Fibroblast of the aortic adventitia (primary cell): ENCODE measurements around the gene ZNF385B. TPM values are rescaled to one million over a fixed set of nuclear protein-coding genes. Genes with fewer than 3 reads are reported as not detected.

ENCODE experiments used
- DNase-seq: peaks from one replicate; pipeline ENCODE4 v3.0.0-alpha.2; 2010; ENCODE audit warnings: low read depth
- H3K4me3 ChIP-seq: 2 replicates; pipeline ENCODE4 v1.5.1; 2011; ENCODE audit warnings: low read depth, mild to moderate bottlenecking, control low read depth, low read length, moderate library complexity
- CTCF ChIP-seq: IDR thresholded peaks from 2 replicates; pipeline ENCODE4 v1.5.1; 2011; ENCODE audit warnings: mild to moderate bottlenecking, low read length, control low read depth, inconsistent platforms; ENCODE audit not compliant: insufficient read depth
- total RNA-seq: library from RNA; depleted of rRNA; stranded (reverse); fragments of >200 nt; gene quantifications from 2 replicates; pipeline ENCODE4 v1.2.3, GENCODE V29; 2012; ENCODE audit warnings: low replicate concordance

ZNF385B gene
- total RNA-seq, 1 donor = 4.8 TPM

GRCh38 chr2:179824961-179825360, 36.5 kb downstream of the ZNF385B start:
- TF ChIP-seq CTCF = no peak
- H3K4me3 ChIP-seq = no peak overlapping the region
- no peak for DNase-seq

- H3K4me3 ChIP-seq = no peak overlapping the region
- no peak for TF ChIP-seq CTCF
- no peak for DNase-seq
Measured at GRCh38 chr2:179822540-179822939, 38.9 kb downstream of the ZNF385B start.

GRCh38 chr2:179818546-179818945, 42.9 kb downstream of the ZNF385B start:
- H3K4me3 ChIP-seq = no peak overlapping the region
- TF ChIP-seq CTCF = no peak
- DNase-seq = peak; percentile 23

- no peak overlapping the region for H3K4me3 ChIP-seq
- TF ChIP-seq CTCF = no peak
- peak; percentile 13 for DNase-seq
Measured at GRCh38 chr2:179817181-179817841, 44.1 kb downstream of the ZNF385B start.

GRCh38 chr2:179814050-179814449, 47.4 kb downstream of the ZNF385B start:
- TF ChIP-seq CTCF = no peak
- DNase-seq = no peak
- no peak overlapping the region for H3K4me3 ChIP-seq

- DNase-seq = no peak
- H3K4me3 ChIP-seq = no peak overlapping the region
- no peak for TF ChIP-seq CTCF
Measured at GRCh38 chr2:179812501-179812900, 48.9 kb downstream of the ZNF385B start.

GRCh38 chr2:179811042-179811441, 50.4 kb downstream of the ZNF385B start:
- TF ChIP-seq CTCF = no peak
- no peak overlapping the region for H3K4me3 ChIP-seq
- DNase-seq = no peak
